Retinal pigment epithelial cell (primary cell): ENCODE measurements around the gene CLTB.

Experiments used
- DNase-seq: peaks from one replicate; pipeline ENCODE4 v3.0.0-alpha.2; 2010; ENCODE audit warnings: low read depth
- H3K4me3 ChIP-seq: 2 replicates; pipeline ENCODE4 v1.5.1; 2011; ENCODE audit warnings: mild to moderate bottlenecking, low read length, control low read depth, moderate library complexity
- CTCF ChIP-seq: conservative IDR thresholded peaks from 2 replicates; pipeline ENCODE4 v1.5.1; 2011; ENCODE audit warnings: low read depth, low read length, control low read depth, inconsistent platforms

Gene CLTB

GRCh38 chr5:176440927-176441706 lies 24.8 kb upstream of the CLTB start:
- TF ChIP-seq CTCF = no peak
- no peak for DNase-seq
- no peak overlapping the region for H3K4me3 ChIP-seq

GRCh38 chr5:176438959-176439757 lies 22.8 kb upstream of the CLTB start:
- no peak for TF ChIP-seq CTCF
- H3K4me3 ChIP-seq = no peak overlapping the region
- no peak for DNase-seq

- no peak for TF ChIP-seq CTCF
- no peak overlapping the region for H3K4me3 ChIP-seq
- no peak for DNase-seq
These were observed 20.3 kb upstream of the CLTB start for GRCh38 chr5:176436656-176437055.

GRCh38 chr5:176432707-176433106 lies 16.4 kb upstream of the CLTB start:
- no peak overlapping the region for H3K4me3 ChIP-seq
- DNase-seq = no peak
- no peak for TF ChIP-seq CTCF

- TF ChIP-seq CTCF = no peak
- no peak for DNase-seq
- no peak overlapping the region for H3K4me3 ChIP-seq
These were observed 13.6 kb upstream of the CLTB start for GRCh38 chr5:176429972-176430371.

GRCh38 chr5:176427971-176428370 lies 11.6 kb upstream of the CLTB start:
- H3K4me3 ChIP-seq = no peak overlapping the region
- no peak for DNase-seq
- no peak for TF ChIP-seq CTCF
